Keratinocyte (primary cell): ENCODE data around the gene PRKCH.

Source experiments
- EZH2 ChIP-seq: IDR thresholded peaks from one replicate; pipeline ENCODE4 v1.6.1; 2012; ENCODE audit warnings: inconsistent platforms, mild to moderate bottlenecking, low read length, moderate library complexity
- TF ChIP-seq, protein P1 (sequence below), 3 experiments: IDR thresholded peaks in 1 of 3; conservative IDR thresholded peaks in 1 of 3; optimal IDR thresholded peaks in 1 of 3; 2 replicates in 2 of 3; 3 replicates in 1 of 3; pipeline versions ENCODE3 to v1.5.1; 2011; ENCODE audit warnings: low read length in 3 of 3, mild to moderate bottlenecking in 3 of 3, moderate library complexity in 2 of 3, control low read depth in 1 of 3, inconsistent platforms in 1 of 3; ENCODE audit not compliant: insufficient read depth in 2 of 3; ENCODE audit errors: extremely low read depth in 1 of 3

DNA sequence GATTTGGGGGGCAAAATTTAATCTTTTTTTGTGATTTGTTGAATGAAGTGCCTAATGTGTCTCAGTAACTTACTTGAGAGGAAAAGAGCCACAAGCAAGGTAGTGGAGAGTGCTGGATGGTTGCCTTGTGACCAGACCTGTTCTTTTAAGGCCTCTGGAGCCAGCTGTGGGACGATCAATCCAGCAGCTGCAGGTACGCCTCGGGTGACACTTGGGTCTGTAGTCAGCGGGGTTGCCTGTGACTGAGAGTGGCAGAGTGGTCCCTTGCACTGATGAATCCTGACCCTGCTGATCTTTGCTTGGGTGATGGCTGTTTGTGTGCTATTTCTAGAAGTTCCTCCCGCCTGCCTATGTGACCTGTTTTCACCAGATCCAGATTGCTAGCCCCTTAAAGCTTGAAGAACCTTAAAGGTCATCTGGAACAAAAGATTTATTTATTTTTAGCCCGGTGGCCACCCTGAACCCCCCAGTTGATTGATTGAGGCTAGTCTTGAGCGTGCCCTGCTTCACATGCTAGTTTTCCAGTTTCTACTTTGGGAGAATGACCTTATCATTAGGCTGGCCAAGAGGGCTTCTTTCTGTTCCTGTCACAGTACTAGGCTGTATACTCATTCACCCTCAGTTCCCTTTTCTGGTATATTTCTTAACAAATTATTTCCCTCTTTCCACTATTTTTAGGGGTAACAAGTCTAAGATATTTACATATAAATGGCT, 23.2 kb downstream of the PRKCH start:
- TF ChIP-seq, protein P1, sequence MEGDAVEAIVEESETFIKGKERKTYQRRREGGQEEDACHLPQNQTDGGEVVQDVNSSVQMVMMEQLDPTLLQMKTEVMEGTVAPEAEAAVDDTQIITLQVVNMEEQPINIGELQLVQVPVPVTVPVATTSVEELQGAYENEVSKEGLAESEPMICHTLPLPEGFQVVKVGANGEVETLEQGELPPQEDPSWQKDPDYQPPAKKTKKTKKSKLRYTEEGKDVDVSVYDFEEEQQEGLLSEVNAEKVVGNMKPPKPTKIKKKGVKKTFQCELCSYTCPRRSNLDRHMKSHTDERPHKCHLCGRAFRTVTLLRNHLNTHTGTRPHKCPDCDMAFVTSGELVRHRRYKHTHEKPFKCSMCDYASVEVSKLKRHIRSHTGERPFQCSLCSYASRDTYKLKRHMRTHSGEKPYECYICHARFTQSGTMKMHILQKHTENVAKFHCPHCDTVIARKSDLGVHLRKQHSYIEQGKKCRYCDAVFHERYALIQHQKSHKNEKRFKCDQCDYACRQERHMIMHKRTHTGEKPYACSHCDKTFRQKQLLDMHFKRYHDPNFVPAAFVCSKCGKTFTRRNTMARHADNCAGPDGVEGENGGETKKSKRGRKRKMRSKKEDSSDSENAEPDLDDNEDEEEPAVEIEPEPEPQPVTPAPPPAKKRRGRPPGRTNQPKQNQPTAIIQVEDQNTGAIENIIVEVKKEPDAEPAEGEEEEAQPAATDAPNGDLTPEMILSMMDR (optimal IDR thresholded peaks at IDR 0.05 in 1 of 3, IDR thresholded peaks at IDR 0.05 in 1 of 3, conservative IDR thresholded peaks at IDR 0.05 in 1 of 3; ENCODE audit: extremely low read depth in 1 of 3, insufficient read depth in 2 of 3, low read length in 3 of 3), result no peak
- no peak for TF ChIP-seq EZH2
